HepG2 (cell line): ENCODE data around the gene ADAM15. TPM values are rescaled to one million over a fixed set of nuclear protein-coding genes. Genes with fewer than 3 reads are reported as not detected.

Experiments used
- ATAC-seq: fragments of 200-7000 bp; cut with Tn5 transposase; 3 replicates; pipeline ENCODE4 v1.9.1; 2020; ENCODE audit warnings: mild to moderate bottlenecking, moderate library complexity
- BruUV-seq: library from RNA; stranded (reverse); fragments of 400-500 nt; replicated peaks from 2 replicates; lab custom pipeline; 2021; lab: Mats Ljungman, UMichigan
- CTCF ChIA-PET: fragments of 300-600 bp; formaldehyde crosslinking; extraction: SDS; loops from one replicate; lab custom pipeline; 2021; ENCODE audit warnings: low total read pairs, inconsistent platforms, low intra/inter-chr PET ratio; lab: Yijun Ruan, JAX
- POLR2A ChIA-PET: fragments of 350-600 bp; sonication (Branson Sonifier 250); formaldehyde crosslinking; loops from one replicate; lab custom pipeline; 2020; ENCODE audit warnings: antibody characterized with exemption, inconsistent platforms; lab: Yijun Ruan, JAX
- DNase-seq: peaks from one replicate; pipeline ENCODE4 v3.0.0-alpha.2; 2015; ENCODE audit warnings: low spot score
- FAIRE-seq: peaks from 3 replicates; lab custom pipeline; 2011; peaks lifted over from hg19 to GRCh38; lab: Jason Lieb, UNC
- H2AFZ ChIP-seq: one replicate; pipeline ENCODE4 v1.6.1; 2011; ENCODE audit warnings: low read length, inconsistent platforms
- H3K27ac ChIP-seq: fragments of 300-600 bp; 3 replicates; pipeline ENCODE4 v1.8.0; 2011; ENCODE audit warnings: mixed run types, mild to moderate bottlenecking, mixed read lengths, low read length, inconsistent platforms; ENCODE audit not compliant: insufficient read depth; ENCODE audit errors: extremely low read length
- H3K27me3 ChIP-seq, 2 experiments: fragments of 200-600 bp in 1 of 2; 2 replicates in 1 of 2; 3 replicates in 1 of 2; pipeline versions ENCODE4 v1.6.0 to v1.8.0; 2011; ENCODE audit warnings: low read length in 2 of 2, mild to moderate bottlenecking in 2 of 2, moderate library complexity in 2 of 2, inconsistent platforms in 1 of 2; ENCODE audit not compliant: insufficient read depth in 2 of 2, control insufficient read depth in 1 of 2
- H3K36me3 ChIP-seq, 2 experiments: fragments of 200-600 bp in 1 of 2; replicated peaks in 1 of 2; 2 replicates in 1 of 2; 3 replicates in 1 of 2; pipeline versions ENCODE4 v1.5.1 to v1.8.0; 2011; ENCODE audit warnings: low read length in 2 of 2, inconsistent platforms in 1 of 2; ENCODE audit not compliant: insufficient read depth in 2 of 2, control insufficient read depth in 1 of 2
- H3K4me1 ChIP-seq: 2 replicates; pipeline ENCODE4 v1.5.1; 2012; ENCODE audit warnings: low read length, inconsistent platforms; ENCODE audit not compliant: insufficient read depth
- H3K4me2 ChIP-seq: 2 replicates; pipeline ENCODE4 v1.6.0; 2011; ENCODE audit warnings: low read depth, low read length, inconsistent platforms
- H3K4me3 ChIP-seq, 3 experiments: fragments of 200-600 bp in 1 of 3; sonication (generic), shearing (Covaris generic) in 1 of 3; replicated peaks in 1 of 3; 2 replicates each; pipeline ENCODE4 v1.5.1; 2011 to 2016; ENCODE audit warnings: low read length in 3 of 3, inconsistent platforms in 2 of 3, low read depth in 2 of 3, mild to moderate bottlenecking in 2 of 3, control low read depth in 1 of 3, mixed read lengths in 1 of 3; ENCODE audit not compliant: insufficient read depth in 1 of 3
- H3K79me2 ChIP-seq: one replicate; pipeline ENCODE4 v1.6.1; 2011; ENCODE audit warnings: low read length, inconsistent platforms; ENCODE audit not compliant: insufficient read depth
- H3K9ac ChIP-seq: 2 replicates; pipeline ENCODE4 v1.6.0; 2011; ENCODE audit warnings: mild to moderate bottlenecking, low read depth, low read length, inconsistent platforms; ENCODE audit not compliant: insufficient read depth
- H3K9me3 ChIP-seq: 2 replicates; pipeline ENCODE4 v1.5.1; 2012; ENCODE audit warnings: mild to moderate bottlenecking, low read length
- H4K20me1 ChIP-seq: 2 replicates; pipeline ENCODE4 v1.6.0; 2011; ENCODE audit warnings: inconsistent platforms, mild to moderate bottlenecking, low read length, moderate library complexity; ENCODE audit not compliant: insufficient read depth
- IRF9 ChIP-seq: sonication (generic); formaldehyde crosslinking; IDR thresholded peaks from 2 replicates; pipeline ENCODE4 v1.8.0; 2022; ENCODE audit warnings: missing genetic modification reagents, mild to moderate bottlenecking, borderline replicate concordance
- SOX13 ChIP-seq, 3 experiments: fragments of 450-650 bp in 1 of 3; sonication (generic) in 1 of 3; formaldehyde crosslinking in 1 of 3; IDR thresholded peaks in 2 of 3; conservative IDR thresholded peaks in 1 of 3; 2 replicates each; pipeline versions ENCODE4 v1.5.0 to v1.6.1; 2016 to 2020; ENCODE audit warnings: antibody characterized with exemption in 1 of 3, mild to moderate bottlenecking in 1 of 3, missing compliant biosample characterization in 1 of 3, missing genetic modification reagents in 1 of 3, moderate library complexity in 1 of 3
- TCF12 ChIP-seq, 2 experiments: fragments of 450-650 bp in 1 of 2; sonication (generic) in 1 of 2; formaldehyde crosslinking in 1 of 2; IDR thresholded peaks; 2 replicates each; pipeline versions ENCODE4 v1.6.1 to v1.8.0; 2017 to 2022; ENCODE audit warnings: antibody characterized with exemption in 1 of 2, mild to moderate bottlenecking in 1 of 2, missing genetic modification reagents in 1 of 2, moderate library complexity in 1 of 2
- TOPORS ChIP-seq: sonication (generic); formaldehyde crosslinking; IDR thresholded peaks from 2 replicates; pipeline ENCODE4 v1.8.0; 2023; ENCODE audit warnings: mild to moderate bottlenecking, missing genetic modification reagents
- ZNF879 ChIP-seq: sonication (generic); formaldehyde crosslinking; IDR thresholded peaks from 2 replicates; pipeline ENCODE4 v1.8.1; 2023; ENCODE audit warnings: missing genetic modification reagents
- WGBS: methylation state at CpG from one replicate; pipeline ENCODE4 v1.1.6; 2017; ENCODE audit warnings: low lambda C conversion rate; 5-methylcytosine and 5-hydroxymethylcytosine counted together
- in situ Hi-C: cut with HindIII; loops from 2 replicates; pipeline ENCODE4 v1.10.0; 2017; ENCODE audit warnings: low pct_unique_long_range_greater_than_20kb; ENCODE audit not compliant: extremely low pct_ligation_motif_present
- intact Hi-C: fragments of 100-400 bp; cut with micrococcal nuclease; formaldehyde crosslinking; loops from one replicate; pipeline ENCODE4 v1.10.0; 2022; ENCODE audit not compliant: unreplicated experiment
- polyA plus RNA-seq, 8 experiments: library from polyadenylated mRNA; depleted of rRNA in 3 of 8; stranded (reverse) in 7 of 8; unstranded in 1 of 8; fragments of >200 nt; fragmentation: Illumina TruSeq in 4 of 8; extraction: Trizol in 4 of 8; gene quantifications; 2 replicates each; pipeline versions ENCODE4 v1.2.1 to v1.2.3, GENCODE V29; 2011 to 2016; ENCODE audit warnings: low read depth in 4 of 8, missing spikeins in 1 of 8, mixed read lengths in 1 of 8; ENCODE audit not compliant: insufficient read depth in 1 of 8
- total RNA-seq, 5 experiments: library from RNA; depleted of rRNA; stranded (reverse); fragments of >200 nt; fragmentation: Illumina TruSeq; extraction: Trizol; gene quantifications; 2 replicates each; pipeline ENCODE4 v1.2.3, GENCODE V29; 2016; ENCODE audit warnings: low read depth in 1 of 5
- TF ChIP-seq, protein P1 (sequence below): sonication (generic); formaldehyde crosslinking; IDR thresholded peaks from 2 replicates; pipeline ENCODE4 v1.4.0; 2020; ENCODE audit warnings: missing genetic modification reagents
- TF ChIP-seq, protein P2 (sequence below): sonication (generic); formaldehyde crosslinking; IDR thresholded peaks from 2 replicates; pipeline ENCODE4 v1.5.1; 2020; ENCODE audit warnings: mild to moderate bottlenecking, missing genetic modification reagents, moderate library complexity
- TF ChIP-seq, protein P3 (sequence below): sonication (generic); formaldehyde crosslinking; IDR thresholded peaks from 2 replicates; pipeline ENCODE4 v1.4.0; 2020; ENCODE audit warnings: mild to moderate bottlenecking, missing genetic modification reagents, borderline replicate concordance

ADAM15 gene
- total and polyA plus RNA-seq, 2 of the 13 experiments (the other 11 are each of a cell fraction or from before 2014, with no cell fraction given) = 17.9 to 25.6 TPM

DNA sequence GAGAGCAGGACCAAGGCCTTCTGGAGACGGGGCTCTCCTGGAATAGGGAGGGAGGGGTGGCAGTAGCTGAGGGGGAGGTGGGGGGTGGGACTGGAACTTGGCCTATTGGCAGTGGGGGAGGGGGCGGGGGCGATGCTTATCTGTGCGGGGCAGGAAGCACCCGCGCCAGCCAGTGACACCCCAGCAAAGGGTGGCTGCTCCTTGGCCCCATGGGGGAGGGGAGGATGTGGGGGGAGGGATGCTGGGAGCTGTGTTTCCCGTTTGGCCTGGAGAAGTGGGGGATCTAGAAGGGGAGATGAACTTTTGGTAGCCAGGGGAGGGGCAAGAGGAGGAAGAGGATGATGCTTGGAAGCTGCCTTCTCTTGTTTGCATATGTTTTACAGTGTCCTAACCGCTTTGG is 37.5 kb upstream of the ADAM15 start:
- peak overlapping the region; percentile 40 for H3K27ac ChIP-seq
- in situ Hi-C loops = no loop called here
- no peak for TF ChIP-seq TCF12 (IDR thresholded peaks at IDR 0.05)
- TF ChIP-seq TCF12 (CRISPR knock-in tag; IDR thresholded peaks at IDR 0.05) = no peak
- no peak for TF ChIP-seq IRF9 (CRISPR knock-in tag)
- no peak for TF ChIP-seq TOPORS (CRISPR knock-in tag)
- TF ChIP-seq, protein P1, sequence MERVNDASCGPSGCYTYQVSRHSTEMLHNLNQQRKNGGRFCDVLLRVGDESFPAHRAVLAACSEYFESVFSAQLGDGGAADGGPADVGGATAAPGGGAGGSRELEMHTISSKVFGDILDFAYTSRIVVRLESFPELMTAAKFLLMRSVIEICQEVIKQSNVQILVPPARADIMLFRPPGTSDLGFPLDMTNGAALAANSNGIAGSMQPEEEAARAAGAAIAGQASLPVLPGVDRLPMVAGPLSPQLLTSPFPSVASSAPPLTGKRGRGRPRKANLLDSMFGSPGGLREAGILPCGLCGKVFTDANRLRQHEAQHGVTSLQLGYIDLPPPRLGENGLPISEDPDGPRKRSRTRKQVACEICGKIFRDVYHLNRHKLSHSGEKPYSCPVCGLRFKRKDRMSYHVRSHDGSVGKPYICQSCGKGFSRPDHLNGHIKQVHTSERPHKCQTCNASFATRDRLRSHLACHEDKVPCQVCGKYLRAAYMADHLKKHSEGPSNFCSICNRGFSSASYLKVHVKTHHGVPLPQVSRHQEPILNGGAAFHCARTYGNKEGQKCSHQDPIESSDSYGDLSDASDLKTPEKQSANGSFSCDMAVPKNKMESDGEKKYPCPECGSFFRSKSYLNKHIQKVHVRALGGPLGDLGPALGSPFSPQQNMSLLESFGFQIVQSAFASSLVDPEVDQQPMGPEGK (CRISPR knock-in tag) = peak; percentile 68
- TF ChIP-seq, protein P2, sequence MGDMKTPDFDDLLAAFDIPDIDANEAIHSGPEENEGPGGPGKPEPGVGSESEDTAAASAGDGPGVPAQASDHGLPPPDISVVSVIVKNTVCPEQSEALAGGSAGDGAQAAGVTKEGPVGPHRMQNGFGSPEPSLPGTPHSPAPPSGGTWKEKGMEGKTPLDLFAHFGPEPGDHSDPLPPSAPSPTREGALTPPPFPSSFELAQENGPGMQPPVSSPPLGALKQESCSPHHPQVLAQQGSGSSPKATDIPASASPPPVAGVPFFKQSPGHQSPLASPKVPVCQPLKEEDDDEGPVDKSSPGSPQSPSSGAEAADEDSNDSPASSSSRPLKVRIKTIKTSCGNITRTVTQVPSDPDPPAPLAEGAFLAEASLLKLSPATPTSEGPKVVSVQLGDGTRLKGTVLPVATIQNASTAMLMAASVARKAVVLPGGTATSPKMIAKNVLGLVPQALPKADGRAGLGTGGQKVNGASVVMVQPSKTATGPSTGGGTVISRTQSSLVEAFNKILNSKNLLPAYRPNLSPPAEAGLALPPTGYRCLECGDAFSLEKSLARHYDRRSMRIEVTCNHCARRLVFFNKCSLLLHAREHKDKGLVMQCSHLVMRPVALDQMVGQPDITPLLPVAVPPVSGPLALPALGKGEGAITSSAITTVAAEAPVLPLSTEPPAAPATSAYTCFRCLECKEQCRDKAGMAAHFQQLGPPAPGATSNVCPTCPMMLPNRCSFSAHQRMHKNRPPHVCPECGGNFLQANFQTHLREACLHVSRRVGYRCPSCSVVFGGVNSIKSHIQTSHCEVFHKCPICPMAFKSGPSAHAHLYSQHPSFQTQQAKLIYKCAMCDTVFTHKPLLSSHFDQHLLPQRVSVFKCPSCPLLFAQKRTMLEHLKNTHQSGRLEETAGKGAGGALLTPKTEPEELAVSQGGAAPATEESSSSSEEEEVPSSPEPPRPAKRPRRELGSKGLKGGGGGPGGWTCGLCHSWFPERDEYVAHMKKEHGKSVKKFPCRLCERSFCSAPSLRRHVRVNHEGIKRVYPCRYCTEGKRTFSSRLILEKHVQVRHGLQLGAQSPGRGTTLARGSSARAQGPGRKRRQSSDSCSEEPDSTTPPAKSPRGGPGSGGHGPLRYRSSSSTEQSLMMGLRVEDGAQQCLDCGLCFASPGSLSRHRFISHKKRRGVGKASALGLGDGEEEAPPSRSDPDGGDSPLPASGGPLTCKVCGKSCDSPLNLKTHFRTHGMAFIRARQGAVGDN = no peak
- TF ChIP-seq, protein P3, sequence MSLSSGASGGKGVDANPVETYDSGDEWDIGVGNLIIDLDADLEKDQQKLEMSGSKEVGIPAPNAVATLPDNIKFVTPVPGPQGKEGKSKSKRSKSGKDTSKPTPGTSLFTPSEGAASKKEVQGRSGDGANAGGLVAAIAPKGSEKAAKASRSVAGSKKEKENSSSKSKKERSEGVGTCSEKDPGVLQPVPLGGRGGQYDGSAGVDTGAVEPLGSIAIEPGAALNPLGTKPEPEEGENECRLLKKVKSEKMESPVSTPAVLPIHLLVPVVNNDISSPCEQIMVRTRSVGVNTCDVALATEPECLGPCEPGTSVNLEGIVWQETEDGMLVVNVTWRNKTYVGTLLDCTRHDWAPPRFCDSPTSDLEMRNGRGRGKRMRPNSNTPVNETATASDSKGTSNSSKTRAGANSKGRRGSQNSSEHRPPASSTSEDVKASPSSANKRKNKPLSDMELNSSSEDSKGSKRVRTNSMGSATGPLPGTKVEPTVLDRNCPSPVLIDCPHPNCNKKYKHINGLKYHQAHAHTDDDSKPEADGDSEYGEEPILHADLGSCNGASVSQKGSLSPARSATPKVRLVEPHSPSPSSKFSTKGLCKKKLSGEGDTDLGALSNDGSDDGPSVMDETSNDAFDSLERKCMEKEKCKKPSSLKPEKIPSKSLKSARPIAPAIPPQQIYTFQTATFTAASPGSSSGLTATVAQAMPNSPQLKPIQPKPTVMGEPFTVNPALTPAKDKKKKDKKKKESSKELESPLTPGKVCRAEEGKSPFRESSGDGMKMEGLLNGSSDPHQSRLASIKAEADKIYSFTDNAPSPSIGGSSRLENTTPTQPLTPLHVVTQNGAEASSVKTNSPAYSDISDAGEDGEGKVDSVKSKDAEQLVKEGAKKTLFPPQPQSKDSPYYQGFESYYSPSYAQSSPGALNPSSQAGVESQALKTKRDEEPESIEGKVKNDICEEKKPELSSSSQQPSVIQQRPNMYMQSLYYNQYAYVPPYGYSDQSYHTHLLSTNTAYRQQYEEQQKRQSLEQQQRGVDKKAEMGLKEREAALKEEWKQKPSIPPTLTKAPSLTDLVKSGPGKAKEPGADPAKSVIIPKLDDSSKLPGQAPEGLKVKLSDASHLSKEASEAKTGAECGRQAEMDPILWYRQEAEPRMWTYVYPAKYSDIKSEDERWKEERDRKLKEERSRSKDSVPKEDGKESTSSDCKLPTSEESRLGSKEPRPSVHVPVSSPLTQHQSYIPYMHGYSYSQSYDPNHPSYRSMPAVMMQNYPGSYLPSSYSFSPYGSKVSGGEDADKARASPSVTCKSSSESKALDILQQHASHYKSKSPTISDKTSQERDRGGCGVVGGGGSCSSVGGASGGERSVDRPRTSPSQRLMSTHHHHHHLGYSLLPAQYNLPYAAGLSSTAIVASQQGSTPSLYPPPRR (CRISPR knock-in tag) = no peak
- TF ChIP-seq SOX13 (IDR thresholded peaks at IDR 0.05) = no peak
- TF ChIP-seq SOX13 (CRISPR knock-in tag; conservative IDR thresholded peaks at IDR 0.05 in 1 of 2, IDR thresholded peaks at IDR 0.05 in 1 of 2) = no peak
- TF ChIP-seq ZNF879 (CRISPR knock-in tag) = no peak

More for the DNA sequence above, 37.5 kb upstream of the ADAM15 start:
- Histone ChIP-seq H3K79me2 (peaks cover 7% of the 10 kb centered on the region), H3K27me3 (no peaks in the 10 kb centered on the region), H3K36me3 (peaks cover 9 to 33% of the 10 kb centered on the region in 2 experiments; a peak in 4 of 5 replicates), H4K20me1 (peaks cover 8% of the 10 kb centered on the region; the same call in 1 of the 2 replicates), H3K4me1 (peaks cover 67% of the 10 kb centered on the region), H3K9me3 (no peaks in the 10 kb centered on the region), H3K4me3 (no peak overlapping the region), H2AFZ (no peak overlapping the region), H3K9ac (no peak overlapping the region), H3K4me2 (no peak overlapping the region)
- ATAC-seq (no peak), DNase-seq (no peak), FAIRE-seq (no peak)
- intact Hi-C loops = no loop called here
- ChIA-PET POLR2A (interaction anchor here (2.1 to 8.2 kb wide), 2 partner anchors 11 to 40 kb away, joined by 9 to 90 read pairs; partner anchors contain the start of gene ZBTB7B), CTCF (no interaction called here)
- no TSS peak for BruUV-seq
- 43% methylated on average over 7 of the region's 8 CpGs for WGBS
